ENCODE results near the gene PTPRC. TPM values are rescaled to one million over a fixed set of nuclear protein-coding genes. Genes with fewer than 3 reads are reported as not detected.
A peak's percentile ranks its signal among the peaks of the same experiment; 100 is the strongest.

PTPRC gene
- total RNA-seq, 1 donor from 2014 or later: 17.1 TPM

DNA sequence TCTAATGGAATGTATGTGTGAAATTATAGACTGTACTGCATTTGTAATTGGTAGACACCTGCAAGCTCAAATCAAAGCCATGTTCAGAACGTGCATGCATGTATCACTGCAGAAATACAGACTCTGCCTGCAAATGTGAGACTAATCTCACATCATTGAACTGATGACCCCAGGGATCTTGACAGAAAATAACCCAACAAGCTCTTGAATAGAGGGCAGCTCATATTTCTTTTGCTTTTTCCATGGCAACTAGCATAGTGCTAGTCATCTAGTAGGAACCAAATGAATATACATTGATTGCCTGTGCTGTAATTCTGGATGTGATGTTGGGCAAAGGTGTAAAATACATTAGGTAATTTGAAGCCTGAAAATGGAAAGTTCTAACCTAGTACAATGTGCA lies 62.4 kb downstream of the PTPRC start:
- no peak for DNase-seq

DNA sequence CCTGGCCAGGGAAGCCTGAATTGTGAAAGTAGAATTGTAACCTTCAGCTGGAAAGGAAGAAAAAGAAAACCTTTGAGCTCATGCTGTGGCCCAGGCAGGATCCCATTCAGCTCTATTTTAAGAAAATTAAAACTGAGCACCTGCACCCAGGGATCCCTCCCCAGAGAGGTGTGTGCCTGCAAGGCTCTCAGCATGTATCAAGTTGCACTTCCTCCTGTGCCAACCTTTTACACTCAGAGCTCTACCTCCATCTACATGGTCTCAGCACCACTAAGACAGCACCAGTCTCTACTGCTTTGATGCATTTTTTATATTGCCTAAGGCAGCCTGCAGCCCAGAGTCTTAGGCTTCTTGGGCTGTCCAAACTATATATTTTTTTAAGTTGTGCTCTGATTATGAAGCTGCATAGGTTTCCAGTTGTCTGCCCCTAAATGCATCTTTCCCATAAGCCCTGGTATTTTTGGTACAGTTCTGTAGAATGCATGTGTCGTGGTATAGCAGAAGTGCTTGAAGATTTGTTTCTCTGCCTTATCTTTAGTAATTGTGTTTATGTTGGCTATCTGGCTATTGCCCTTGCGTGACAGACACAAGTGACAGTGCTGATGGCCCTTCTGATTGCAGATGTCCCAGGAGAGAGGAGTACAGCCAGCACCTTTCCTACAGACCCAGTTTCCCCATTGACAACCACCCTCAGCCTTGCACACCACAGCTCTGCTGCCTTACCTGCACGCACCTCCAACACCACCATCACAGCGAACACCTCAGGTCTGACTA lies 63.1 kb downstream of the PTPRC start:
- no peak for DNase-seq

DNA sequence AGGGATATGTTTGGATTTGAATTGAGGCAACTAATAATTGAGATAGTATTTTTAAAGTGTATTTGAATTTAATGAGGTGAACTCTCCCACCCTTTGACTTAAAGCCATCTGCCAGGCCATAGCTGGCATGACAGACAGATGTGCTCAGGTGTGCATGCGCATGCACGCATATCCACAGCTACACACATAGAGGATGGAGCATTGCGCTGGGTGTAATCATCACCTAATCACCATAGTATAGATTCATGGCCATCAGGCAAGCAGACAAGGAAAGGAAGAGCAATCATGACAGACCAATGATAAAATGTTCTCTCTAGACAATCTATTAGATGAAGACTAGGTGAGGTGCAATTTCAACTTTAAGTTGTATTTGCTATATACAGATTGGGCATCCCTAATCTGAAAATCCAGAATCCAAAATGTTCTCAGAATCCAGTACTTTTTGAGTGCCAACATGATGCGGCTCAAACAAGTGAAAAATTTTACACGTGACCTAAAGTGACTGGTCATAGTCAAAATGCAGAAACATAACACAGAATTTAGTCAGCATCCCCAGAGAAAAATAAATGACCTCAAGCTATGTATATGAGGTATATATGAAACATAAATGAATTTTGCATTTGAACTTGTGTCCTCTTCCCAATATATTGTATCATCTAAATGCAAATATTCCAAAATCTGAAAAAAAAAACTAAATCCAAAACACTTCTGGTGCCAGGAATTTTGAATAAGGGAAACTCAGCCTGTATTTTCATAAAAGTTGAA lies 70.1 kb downstream of the PTPRC start:
- DNase-seq: no peak

DNA sequence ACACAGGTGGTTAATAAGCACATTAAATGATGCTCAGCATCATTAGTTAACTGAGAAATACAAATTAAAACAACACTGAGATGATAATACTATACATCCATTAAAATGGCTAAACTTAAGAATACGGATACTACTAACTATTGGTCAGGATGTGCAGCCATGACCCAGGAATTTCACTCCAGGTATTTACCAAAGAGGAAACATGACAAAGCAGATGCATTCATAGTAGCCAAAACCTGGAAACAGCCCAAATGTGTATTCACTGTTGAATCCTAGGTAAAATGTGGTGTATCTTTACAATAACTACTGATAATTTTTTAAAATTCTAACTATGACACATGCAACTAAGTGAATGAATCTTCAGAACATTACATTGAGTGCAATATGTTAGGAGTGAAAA lies 73.0 kb downstream of the PTPRC start:
- DNase-seq: no peak

DNA sequence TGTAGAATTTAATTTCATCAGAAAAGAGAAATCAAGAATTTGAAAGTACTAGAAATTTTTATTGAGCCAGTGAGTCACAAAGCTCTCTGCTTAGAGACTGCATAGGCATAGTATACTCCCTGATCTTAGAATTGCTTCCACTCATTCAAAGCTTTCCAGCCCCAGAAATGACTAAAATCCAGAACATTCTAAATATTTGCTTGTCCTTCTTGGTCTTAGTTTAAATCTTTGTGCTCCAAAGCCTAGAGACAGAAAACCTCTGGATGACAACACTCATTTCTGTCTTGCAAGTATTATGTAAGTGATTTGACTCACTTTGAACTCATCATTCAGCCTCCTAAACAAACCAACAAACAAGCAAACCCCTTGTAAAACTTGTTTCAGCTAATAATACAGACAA lies 74.2 kb downstream of the PTPRC start:
- DNase-seq: no peak

DNA sequence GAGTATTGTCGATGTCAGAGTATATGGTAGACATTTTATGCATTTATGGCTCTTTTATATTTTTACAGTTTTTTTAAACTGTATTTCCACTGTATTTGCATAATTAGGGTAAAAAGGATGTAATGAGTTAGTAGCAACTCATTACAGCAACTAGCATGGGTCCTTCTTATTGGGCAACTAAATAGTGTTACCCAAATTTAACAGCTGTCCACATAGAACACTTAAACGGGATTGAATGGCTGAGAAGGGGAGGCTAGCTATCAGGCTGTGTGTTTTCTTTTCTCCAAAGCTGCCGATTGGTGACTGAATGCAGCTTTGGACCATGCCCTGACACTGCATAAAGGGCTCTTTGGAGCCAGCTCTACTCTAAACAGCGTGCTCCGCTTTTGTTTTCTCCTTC lies 75.4 kb downstream of the PTPRC start:
- no peak for DNase-seq

DNA sequence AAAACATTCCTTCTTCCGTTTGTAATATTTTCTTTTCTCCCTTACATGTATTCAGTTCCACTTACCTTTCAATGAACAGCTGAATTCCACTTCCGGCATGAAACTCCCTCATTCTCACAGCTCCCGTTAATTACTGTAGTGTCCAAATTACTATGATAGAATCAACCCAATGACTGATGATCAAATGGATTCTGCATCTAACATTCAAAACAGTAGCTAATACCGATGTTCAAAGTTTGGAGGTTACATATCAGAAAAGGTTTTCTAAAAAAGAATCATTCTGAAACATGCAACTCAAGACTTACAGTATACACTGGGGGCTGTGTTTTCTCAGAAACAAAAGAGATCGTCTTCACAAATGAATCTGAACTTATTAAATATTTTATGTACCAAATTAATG lies 77.2 kb downstream of the PTPRC start:
- no peak for DNase-seq

DNA sequence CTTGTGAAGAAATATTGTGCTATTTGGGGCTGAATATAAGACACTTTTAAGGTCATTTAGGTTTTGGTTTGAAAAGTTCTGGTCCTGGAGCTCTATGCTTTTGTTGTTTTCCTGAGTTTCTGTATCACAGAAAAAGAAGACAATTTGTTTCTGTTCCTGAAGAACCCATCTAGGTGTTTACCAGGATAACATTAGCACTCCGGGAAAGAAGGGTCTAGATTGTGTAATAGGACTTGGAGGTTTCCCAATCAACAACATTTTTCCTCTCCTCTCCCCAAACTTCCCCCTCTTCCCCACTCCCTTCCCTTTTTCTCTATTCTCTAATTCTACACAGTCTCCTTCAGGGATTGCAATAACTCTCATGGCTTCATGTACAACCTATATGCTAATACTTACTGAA lies 78.7 kb downstream of the PTPRC start:
- DNase-seq: no peak

DNA sequence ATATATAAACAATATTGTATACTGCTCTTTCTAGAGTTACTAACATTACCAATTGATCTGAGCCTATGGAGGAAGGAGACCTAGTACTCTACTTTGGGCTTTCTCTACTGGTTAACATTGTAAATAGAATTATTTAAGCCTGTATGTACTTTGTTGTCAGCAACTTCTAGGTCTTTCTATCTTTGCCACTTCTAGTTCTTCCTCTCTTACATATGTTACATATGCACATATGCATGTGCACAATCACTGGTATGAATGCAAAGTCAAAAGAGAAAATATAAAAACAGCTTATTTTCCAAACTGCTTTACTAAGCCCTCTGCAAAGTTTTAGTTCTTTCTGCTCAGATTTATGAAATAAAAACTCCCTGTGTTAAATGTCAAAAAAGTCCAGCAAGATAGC lies 84.3 kb downstream of the PTPRC start:
- DNase-seq: no peak

DNA sequence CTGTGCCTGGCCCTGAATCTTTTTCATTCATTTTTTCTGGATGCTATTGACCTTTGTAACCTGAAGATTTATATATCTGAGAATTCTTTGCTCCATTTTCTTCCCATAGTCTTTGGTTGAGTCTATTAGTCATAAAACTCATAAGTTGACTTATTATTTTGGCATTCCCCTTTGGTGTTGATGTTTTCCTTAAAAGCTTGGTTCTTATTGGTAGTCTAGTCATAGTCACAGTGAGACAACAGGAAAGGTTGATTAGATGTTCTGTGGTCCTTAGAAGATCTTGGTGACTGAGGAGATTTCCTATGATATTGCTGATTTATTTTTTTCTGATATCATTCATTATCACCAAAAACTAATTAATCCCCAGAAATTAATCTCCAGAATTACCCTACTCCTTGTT lies 86.2 kb downstream of the PTPRC start:
- DNase-seq: no peak

DNA sequence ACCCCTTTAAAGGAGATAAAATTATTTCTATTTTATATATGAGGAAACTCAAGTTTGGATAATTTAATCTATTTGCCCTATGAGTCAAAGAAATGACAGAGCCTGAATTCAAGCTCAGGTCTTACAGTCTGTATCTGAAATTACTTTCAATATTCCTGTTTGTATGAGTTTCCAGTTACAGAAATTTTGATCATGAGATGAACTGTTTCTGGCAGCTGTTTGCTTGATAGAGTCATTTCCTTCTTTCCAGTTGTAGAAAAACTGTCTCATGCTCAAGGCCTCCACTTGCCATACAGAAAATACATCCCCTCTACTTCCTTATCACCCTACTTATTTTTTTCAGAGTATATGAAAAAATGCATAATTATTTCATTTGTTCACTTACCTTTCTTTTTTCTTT lies 87.6 kb downstream of the PTPRC start:
- no peak for DNase-seq

DNA sequence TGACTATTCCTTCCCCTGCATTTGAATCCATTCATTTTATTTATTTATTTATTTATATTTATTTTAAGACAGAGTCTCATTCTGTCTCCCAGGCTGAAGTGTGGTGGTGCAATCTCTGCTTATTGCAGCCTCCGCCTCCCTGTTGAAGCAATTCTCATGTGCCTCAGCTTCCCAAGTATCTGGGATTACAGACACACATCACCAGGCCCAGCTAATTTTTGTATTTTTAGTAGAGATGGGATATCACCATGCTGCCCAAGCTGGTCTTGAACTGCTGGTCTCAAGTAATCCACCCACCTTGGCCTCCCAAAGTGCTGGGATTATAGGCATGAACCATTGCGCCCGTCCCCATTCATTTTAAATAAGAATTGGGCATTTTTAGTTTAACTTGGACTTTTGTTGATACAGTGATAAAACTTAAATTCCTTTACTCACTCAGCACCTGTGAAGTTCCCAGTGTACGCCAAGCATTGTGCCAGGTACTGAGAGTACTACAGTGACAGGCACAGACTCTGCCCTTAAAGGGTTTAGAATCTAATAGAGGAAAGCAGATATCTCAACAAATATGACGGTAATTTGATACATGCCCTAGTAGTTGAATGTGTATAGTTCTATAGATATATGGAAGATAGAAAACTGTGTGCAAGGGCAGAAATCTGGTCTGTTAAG lies 90.5 kb downstream of the PTPRC start:
- DNase-seq: no peak

DNA sequence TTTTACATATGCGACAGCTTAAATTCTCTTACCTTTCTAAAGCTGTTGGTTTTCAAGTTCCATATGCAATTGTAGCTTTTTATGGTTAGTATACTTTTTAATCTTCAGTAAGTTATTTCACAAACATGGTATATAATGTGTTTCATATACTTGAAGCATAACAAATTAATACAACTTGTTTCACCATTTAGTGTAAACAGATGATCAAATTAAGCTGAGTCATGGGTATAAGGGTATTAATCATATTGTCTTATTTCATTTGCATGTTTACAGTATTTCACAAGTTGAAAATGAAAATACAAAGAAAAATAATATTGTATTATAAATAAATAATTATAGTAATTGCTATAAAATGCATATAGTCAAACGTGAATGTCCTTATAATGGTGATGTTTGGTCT lies 92.1 kb downstream of the PTPRC start:
- DNase-seq: no peak

DNA sequence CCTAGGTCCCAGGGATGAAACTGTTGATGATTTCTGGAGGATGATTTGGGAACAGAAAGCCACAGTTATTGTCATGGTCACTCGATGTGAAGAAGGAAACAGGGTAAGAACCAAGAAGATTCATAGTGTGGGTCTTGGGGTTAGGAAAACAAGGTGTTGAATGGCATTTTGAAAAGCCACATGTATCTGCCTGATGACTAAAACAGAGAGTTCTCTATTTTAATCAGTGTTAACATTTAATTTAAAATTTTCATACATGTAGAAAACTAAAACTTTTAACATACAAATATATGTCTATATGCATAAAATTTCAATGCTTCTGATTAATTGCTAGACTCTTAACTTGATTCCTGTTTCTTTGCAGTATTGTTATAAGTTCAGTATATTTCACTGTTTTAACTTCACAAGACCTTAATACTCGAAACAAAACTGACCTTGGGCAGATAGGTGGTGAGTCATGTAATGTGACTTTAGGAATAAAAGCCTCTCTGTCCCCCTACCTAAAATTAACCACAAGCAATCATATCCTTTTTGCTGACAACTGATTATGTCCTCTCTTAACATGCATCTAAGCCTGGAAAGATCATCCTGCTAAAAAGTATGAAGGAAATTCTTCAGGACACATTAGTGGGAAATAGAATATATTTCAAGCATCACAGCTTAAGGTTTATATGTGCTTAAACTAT lies 95.6 kb downstream of the PTPRC start:
- DNase-seq: no peak

DNA sequence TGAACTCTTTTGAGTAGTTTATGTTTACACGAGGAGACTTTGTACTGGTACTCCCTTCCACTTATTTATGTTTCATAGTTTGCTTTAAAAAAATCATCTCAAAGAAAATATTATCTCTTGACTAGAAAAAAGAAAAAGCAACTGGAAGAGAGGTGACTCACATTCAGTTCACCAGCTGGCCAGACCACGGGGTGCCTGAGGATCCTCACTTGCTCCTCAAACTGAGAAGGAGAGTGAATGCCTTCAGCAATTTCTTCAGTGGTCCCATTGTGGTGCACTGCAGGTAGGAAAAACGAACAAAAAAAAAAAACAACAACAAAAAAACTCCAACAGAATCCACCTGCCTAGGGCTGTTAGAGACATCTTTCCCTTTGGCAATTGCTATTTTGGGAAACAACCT lies 102.9 kb downstream of the PTPRC start:
- no peak for DNase-seq

DNA sequence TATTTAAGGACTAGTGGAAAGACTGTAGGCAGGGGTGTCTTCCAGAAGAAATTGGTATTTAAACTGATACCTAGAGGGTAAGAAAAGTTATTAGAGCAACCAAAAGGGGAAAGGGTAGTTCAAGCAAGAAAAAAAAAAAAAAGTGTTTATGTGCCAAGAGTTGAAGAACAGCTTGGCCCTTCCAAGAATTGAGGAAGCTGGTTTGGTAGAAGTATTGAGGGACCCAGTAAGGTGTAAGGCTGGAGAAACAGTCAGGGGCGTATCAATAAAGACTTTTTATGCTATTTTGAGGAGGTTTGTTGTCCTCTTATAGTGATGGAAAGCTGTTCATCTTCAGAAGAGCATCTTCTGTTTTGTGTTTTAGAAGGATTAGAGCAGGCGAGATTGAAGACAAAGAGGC lies 108.3 kb downstream of the PTPRC start:
- no peak for DNase-seq

DNA sequence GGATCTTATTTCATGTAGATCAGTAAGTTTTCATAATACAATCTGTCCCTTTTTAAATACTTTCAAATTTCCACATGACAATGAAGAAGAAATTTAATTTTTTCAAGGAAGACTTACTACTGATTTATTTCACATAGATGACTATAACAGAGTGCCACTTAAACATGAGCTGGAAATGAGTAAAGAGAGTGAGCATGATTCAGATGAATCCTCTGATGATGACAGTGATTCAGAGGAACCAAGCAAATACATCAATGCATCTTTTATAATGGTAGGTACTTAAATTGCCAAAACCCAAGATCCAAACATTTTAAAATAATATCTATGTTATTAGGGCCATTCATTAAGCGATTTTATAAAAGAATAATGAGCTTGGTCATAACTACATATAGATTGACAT lies 110.4 kb downstream of the PTPRC start:
- no peak for DNase-seq

DNA sequence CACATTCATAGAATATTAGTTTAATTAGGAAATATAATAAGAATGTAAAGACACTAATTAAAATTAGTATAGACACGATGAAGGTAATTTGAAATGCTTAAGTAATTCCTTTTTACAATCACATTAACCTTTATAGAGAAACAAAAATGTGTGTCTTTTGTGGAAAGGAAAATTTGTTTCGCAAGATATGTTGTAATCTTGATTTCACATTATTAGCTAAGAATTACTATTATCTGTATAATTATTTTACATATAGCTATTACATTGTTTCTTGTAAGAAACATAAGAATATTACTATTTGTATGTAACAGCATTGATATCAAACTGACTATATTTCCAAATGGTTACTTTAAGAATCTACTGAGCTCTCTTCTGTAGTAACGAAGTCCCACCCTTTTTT lies 111.2 kb downstream of the PTPRC start:
- no peak for DNase-seq

DNA sequence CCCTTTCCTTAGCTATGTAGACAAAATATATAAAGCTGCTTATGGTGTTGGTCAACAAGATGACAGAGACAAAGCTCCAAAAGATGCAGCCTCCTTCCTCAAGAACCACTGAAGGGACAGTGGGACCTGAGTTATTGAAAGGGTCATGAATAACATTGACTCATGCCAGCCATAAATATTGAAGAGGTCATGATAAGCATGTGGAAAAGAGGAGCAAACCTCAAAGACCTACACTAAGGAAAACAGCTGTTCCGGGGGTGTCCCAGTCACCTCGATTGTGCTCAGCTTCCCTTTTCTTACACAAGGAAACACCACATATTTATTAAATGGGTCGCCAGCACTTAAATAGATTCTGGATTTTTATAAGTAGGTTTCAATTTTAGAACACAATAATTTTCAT lies 112.9 kb downstream of the PTPRC start:
- no peak for DNase-seq

DNA sequence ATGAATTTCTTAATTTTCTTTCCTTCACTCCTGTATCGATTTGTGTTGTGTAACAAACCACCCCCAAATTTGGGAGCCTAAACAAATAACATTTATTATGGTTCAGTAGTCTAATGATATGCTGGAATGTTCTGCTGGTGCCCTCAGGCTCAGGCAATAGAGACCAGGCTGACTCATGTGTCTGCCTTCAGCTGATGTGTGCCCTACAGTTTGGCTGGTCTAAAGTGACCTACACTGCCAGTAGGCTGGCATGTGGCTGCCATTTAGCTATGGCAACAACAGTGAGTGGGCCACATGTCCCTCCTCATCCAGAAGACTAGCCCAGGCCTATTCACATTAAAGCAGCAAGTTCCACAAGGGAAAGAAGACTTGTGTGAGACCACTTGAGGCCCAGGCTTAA lies 115.8 kb downstream of the PTPRC start:
- DNase-seq: no peak

DNA sequence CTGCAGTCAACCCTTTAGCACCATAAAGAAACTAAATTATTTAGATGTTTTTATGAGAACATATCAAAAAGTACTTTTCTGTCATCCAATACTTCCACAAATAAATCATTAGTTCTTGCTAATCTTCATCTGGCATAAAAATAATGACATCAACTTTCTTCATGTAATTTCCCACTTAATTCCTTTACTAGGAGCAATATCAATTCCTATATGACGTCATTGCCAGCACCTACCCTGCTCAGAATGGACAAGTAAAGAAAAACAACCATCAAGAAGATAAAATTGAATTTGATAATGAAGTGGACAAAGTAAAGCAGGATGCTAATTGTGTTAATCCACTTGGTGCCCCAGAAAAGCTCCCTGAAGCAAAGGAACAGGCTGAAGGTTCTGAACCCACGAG lies 116.9 kb downstream of the PTPRC start:
- no peak for DNase-seq

DNA sequence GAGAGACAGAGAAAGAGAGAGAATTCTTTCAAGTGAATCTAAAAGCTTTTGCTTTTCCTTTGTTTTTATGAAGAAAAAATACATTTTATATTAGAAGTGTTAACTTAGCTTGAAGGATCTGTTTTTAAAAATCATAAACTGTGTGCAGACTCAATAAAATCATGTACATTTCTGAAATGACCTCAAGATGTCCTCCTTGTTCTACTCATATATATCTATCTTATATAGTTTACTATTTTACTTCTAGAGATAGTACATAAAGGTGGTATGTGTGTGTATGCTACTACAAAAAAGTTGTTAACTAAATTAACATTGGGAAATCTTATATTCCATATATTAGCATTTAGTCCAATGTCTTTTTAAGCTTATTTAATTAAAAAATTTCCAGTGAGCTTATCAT lies 117.6 kb downstream of the PTPRC start:
- peak; percentile 41 for DNase-seq
